Muscle layer of duodenum (tissue), 2 donors: ENCODE results near the gene PRPSAP2.
A peak's percentile ranks its signal among the peaks of the same experiment; 100 is the strongest.
"Not testable (repeated sequence)": the region's sequence is repeated elsewhere in the genome, so short reads cannot be mapped to it uniquely, and the experiment has no call there.

Experiments
- H3K27ac ChIP-seq: one replicate; pipeline ENCODE4 v1.7.0; 2013; ENCODE audit warnings: mild to moderate bottlenecking, low read length
- H3K27me3 ChIP-seq: one replicate; pipeline ENCODE4 v1.7.0; 2013; ENCODE audit warnings: low read depth, mild to moderate bottlenecking, control low read depth, low read length
- H3K36me3 ChIP-seq, 2 donors: one replicate each; pipeline ENCODE4 v1.7.0; 2013; ENCODE audit warnings: low read length in 2 of 2, control low read depth in 1 of 2, mild to moderate bottlenecking in 1 of 2; ENCODE audit not compliant: insufficient read depth in 2 of 2, control insufficient read depth in 1 of 2
- H3K4me1 ChIP-seq, 2 donors: one replicate each; pipeline ENCODE4 v1.7.0; 2013; ENCODE audit warnings: low read length in 2 of 2, mild to moderate bottlenecking in 2 of 2, control low read depth in 1 of 2, moderate library complexity in 1 of 2; ENCODE audit not compliant: insufficient read depth in 2 of 2, control insufficient read depth in 1 of 2
- H3K4me3 ChIP-seq, 2 donors: one replicate each; pipeline ENCODE4 v1.7.0; 2013; ENCODE audit warnings: low read length in 2 of 2, low read depth in 1 of 2, mild to moderate bottlenecking in 1 of 2
- H3K9me3 ChIP-seq, 2 donors: one replicate each; pipeline ENCODE4 v1.7.0; 2013; ENCODE audit warnings: low read length in 2 of 2, control low read depth in 1 of 2, mild to moderate bottlenecking in 1 of 2; ENCODE audit not compliant: control insufficient read depth in 1 of 2
- donor health status: healthy.

The PRPSAP2 gene

GRCh38 chr17:18921912-18922451 lies 64.1 kb downstream of the PRPSAP2 start:
- peaks cover 9 to 22% of the 10 kb centered on the region in 2 donors for H3K4me1 ChIP-seq
- H3K9me3 ChIP-seq, result no peaks in the 10 kb centered on the region
- peak overlapping the region; percentile 5 for H3K27ac ChIP-seq
- peaks cover 8 to 11% of the 10 kb centered on the region in 2 donors for H3K36me3 ChIP-seq
- H3K4me3 ChIP-seq, result no peak overlapping the region
- no peaks in the 10 kb centered on the region for H3K27me3 ChIP-seq

DNA sequence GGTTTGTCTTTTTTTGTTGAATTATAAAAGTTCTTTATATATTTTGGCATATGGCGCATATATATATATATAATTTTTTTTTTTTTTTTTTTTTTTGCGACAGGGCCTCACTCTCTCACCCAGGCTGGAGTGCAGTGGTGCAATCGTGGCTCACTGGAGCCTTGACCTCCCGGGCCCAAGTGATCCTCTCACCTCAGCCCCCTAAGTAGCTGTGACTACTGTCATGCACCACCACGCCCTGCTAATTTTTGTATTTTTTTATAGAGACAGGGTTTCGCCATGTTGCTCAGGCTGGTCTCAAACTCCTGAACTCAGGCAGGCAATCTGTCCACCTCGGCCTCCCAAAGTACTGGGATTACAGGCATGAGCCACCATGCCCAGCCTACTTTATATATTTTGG lies 64.7 kb downstream of the PRPSAP2 start:
- not testable (repeated sequence) for H3K4me3 ChIP-seq, H3K27me3 ChIP-seq, H3K27ac ChIP-seq, H3K9me3 ChIP-seq
- Histone ChIP-seq H3K4me1 (peaks cover 9 to 22% of the 10 kb centered on the region in 2 donors), H3K36me3 (peaks cover 6 to 11% of the 10 kb centered on the region in 2 donors)

DNA sequence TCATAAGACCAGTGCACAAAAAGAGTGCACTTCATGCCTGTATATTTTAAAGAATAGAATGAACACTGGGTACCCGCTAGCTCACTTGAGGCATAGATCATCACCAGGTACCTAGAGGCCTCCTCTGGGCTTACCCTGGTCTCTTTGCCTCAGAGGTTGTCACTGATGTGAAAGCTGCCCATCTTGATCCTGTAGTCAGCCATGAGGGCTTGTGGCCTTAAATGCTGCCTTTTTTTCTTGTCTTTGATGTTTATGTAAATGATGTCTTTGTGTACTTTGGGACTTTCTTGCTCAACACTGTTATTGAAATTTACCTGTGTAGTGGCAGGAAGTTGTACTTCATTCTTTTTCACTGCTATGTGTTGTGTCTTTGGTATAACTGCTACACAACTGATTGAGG lies 67.3 kb downstream of the PRPSAP2 start:
- H3K27me3 ChIP-seq, result no peaks in the 10 kb centered on the region
- no peak overlapping the region for H3K27ac ChIP-seq
- no peak overlapping the region for H3K4me3 ChIP-seq
- H3K9me3 ChIP-seq, result no peaks in the 10 kb centered on the region
- peaks cover 9 to 17% of the 10 kb centered on the region in 2 donors for H3K4me1 ChIP-seq
- H3K36me3 ChIP-seq, result peaks cover 6 to 23% of the 10 kb centered on the region in 2 donors

GRCh38 chr17:18928628-18929125 lies 70.7 kb downstream of the PRPSAP2 start:
- Histone ChIP-seq H3K36me3 (peaks cover 14 to 33% of the 10 kb centered on the region in 2 donors), H3K4me3 (no peak overlapping the region), H3K27ac (no peak overlapping the region), H3K9me3 (no peaks in the 10 kb centered on the region), H3K27me3 (no peaks in the 10 kb centered on the region), H3K4me1 (no peaks in the 10 kb centered on the region)

- peaks cover 14 to 28% of the 10 kb centered on the region in 2 donors for H3K36me3 ChIP-seq
- H3K27me3 ChIP-seq, result no peaks in the 10 kb centered on the region
- H3K27ac ChIP-seq, result no peak overlapping the region
- H3K4me1 ChIP-seq, result no peaks in the 10 kb centered on the region
- no peak overlapping the region for H3K4me3 ChIP-seq
- no peaks in the 10 kb centered on the region for H3K9me3 ChIP-seq
Observed at GRCh38 chr17:18932360-18933055, 74.6 kb downstream of the PRPSAP2 start.

DNA sequence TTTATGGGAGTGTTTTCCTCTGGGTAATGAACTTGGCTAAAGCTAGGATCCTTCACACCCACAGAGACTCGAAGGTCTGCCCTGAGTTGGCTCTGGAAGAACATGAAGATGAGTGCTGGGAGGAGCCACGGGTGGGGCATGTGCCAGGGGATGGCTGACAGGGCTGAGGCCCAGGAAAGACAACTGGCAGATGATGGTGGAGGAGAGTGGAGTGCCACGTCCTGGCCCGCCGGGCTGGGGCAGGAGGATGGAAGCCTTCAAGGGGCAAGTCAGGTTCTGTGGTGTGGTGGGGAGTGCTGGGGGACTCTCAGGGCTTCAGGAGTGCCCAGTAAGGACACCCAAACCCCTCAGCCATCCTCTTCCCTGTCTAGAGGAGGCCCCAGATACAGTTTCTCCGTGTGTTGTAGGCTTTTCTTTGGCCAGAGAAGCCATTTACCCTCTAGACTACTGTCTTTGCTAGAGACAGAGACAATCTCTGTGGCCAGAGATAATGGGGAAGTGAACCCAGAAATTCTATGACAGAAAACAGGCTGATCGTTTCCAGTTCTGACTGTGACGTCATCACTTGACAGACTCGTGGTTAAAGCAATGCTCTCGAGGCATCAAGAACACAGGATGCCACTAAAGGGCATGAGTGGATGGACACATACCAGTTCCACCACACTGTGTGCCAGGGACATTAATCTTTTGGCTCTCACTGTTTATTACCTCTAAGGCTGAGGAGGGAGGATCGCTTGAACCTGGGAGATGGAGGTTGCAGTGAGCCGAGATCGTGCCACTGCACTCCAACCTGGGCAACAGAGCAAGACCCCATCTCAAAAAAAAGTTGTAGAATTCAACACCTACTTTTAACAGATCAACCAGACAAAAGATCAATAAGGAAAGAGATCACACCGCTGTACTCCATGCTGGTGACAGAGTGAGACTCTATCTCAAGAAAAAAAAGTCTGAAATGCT lies 75.4 kb downstream of the PRPSAP2 start:
- Histone ChIP-seq H3K9me3 (no peaks in the 10 kb centered on the region), H3K27me3 (no peaks in the 10 kb centered on the region), H3K27ac (no peak overlapping the region), H3K36me3 (peaks cover 14 to 27% of the 10 kb centered on the region in 2 donors), H3K4me3 (no peak overlapping the region), H3K4me1 (no peaks in the 10 kb centered on the region)

- no peaks in the 10 kb centered on the region for H3K9me3 ChIP-seq
- no peaks in the 10 kb centered on the region for H3K27me3 ChIP-seq
- H3K27ac ChIP-seq, result no peak overlapping the region
- H3K36me3 ChIP-seq, result no peaks in the 10 kb centered on the region
- no peaks in the 10 kb centered on the region for H3K4me1 ChIP-seq
- no peak overlapping the region for H3K4me3 ChIP-seq
Observed at GRCh38 chr17:18937981-18938691, 80.2 kb downstream of the PRPSAP2 start.

GRCh38 chr17:18938692-18939023 lies 80.7 kb downstream of the PRPSAP2 start:
- no peaks in the 10 kb centered on the region for H3K27me3 ChIP-seq
- H3K4me1 ChIP-seq, result no peaks in the 10 kb centered on the region

GRCh38 chr17:18944646-18945045 lies 86.7 kb downstream of the PRPSAP2 start:
- H3K36me3 ChIP-seq, result no peaks in the 10 kb centered on the region
- no peaks in the 10 kb centered on the region for H3K9me3 ChIP-seq
- no peaks in the 10 kb centered on the region for H3K27me3 ChIP-seq
- no peak overlapping the region for H3K27ac ChIP-seq
- H3K4me3 ChIP-seq, result no peak overlapping the region
- H3K4me1 ChIP-seq, result no peaks in the 10 kb centered on the region

More at GRCh38 chr17:18938692-18939023, 80.7 kb downstream of the PRPSAP2 start:
- Histone ChIP-seq H3K9me3 (no peaks in the 10 kb centered on the region), H3K4me3 (no peak overlapping the region), H3K27ac (no peak overlapping the region), H3K36me3 (no peaks in the 10 kb centered on the region)

DNA sequence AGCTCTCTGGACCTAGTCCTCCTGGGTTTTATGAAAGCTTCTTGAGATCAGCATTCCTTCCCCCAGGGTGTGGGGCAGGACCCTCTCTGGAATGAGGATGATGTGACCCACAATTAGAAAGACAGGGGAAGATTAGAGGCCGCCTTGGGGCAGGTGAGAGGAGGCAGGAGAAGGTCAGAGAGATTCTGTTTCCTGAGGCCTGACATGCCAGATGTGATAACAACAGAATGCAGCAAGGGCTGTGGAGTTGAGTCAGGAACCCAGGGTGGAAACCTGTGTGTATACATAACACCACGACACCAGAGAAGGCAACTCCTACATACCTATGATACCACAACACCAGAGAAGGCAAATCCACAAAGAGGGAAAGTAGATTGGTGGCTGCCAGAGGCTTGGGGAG lies 88.6 kb downstream of the PRPSAP2 start:
- no peaks in the 10 kb centered on the region for H3K36me3 ChIP-seq
- no peak overlapping the region for H3K27ac ChIP-seq
- H3K27me3 ChIP-seq, result no peaks in the 10 kb centered on the region
- no peaks in the 10 kb centered on the region for H3K9me3 ChIP-seq
- no peaks in the 10 kb centered on the region for H3K4me1 ChIP-seq
- H3K4me3 ChIP-seq, result no peak overlapping the region

DNA sequence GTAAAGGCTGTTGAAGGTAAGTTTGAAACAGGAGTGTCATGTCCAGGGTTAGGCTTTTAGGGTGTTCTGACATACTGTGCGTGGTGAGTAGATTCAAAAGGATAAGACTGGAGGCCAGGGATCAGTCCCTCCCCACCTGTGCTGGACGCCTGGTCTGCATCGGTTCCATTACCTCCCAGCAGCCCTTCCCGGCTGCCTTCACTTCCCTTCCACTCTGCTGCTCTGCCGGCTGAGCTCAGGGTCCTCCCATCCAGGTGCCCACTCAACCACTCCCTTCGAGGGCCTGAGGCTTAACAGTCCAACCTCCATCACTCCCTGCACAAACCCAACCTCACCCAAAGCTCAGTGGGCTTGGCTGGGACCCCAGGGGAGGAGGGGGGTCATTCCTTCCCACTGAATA lies 89.9 kb downstream of the PRPSAP2 start:
- Histone ChIP-seq H3K4me3 (no peak overlapping the region), H3K27ac (no peak overlapping the region), H3K27me3 (no peaks in the 10 kb centered on the region), H3K36me3 (no peaks in the 10 kb centered on the region), H3K4me1 (no peaks in the 10 kb centered on the region), H3K9me3 (no peaks in the 10 kb centered on the region)
